Keratinocyte (primary cell): Measurements from ENCODE around the gene TNPO2.

ENCODE experiments used
- EZH2 ChIP-seq: IDR thresholded peaks from one replicate; pipeline ENCODE4 v1.6.1; 2012; ENCODE audit warnings: inconsistent platforms, mild to moderate bottlenecking, low read length, moderate library complexity
- TF ChIP-seq, protein P1 (sequence below), 3 experiments: IDR thresholded peaks in 1 of 3; conservative IDR thresholded peaks in 1 of 3; optimal IDR thresholded peaks in 1 of 3; 2 replicates in 2 of 3; 3 replicates in 1 of 3; pipeline versions ENCODE3 to v1.5.1; 2011; ENCODE audit warnings: low read length in 3 of 3, mild to moderate bottlenecking in 3 of 3, moderate library complexity in 2 of 3, control low read depth in 1 of 3, inconsistent platforms in 1 of 3; ENCODE audit not compliant: insufficient read depth in 2 of 3; ENCODE audit errors: extremely low read depth in 1 of 3

- TF ChIP-seq, protein P1, sequence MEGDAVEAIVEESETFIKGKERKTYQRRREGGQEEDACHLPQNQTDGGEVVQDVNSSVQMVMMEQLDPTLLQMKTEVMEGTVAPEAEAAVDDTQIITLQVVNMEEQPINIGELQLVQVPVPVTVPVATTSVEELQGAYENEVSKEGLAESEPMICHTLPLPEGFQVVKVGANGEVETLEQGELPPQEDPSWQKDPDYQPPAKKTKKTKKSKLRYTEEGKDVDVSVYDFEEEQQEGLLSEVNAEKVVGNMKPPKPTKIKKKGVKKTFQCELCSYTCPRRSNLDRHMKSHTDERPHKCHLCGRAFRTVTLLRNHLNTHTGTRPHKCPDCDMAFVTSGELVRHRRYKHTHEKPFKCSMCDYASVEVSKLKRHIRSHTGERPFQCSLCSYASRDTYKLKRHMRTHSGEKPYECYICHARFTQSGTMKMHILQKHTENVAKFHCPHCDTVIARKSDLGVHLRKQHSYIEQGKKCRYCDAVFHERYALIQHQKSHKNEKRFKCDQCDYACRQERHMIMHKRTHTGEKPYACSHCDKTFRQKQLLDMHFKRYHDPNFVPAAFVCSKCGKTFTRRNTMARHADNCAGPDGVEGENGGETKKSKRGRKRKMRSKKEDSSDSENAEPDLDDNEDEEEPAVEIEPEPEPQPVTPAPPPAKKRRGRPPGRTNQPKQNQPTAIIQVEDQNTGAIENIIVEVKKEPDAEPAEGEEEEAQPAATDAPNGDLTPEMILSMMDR (optimal IDR thresholded peaks at IDR 0.05 in 1 of 3, IDR thresholded peaks at IDR 0.05 in 1 of 3, conservative IDR thresholded peaks at IDR 0.05 in 1 of 3; ENCODE audit: extremely low read depth in 1 of 3, insufficient read depth in 2 of 3, low read length in 3 of 3), result no peak
- TF ChIP-seq EZH2, result no peak
Observed at GRCh38 chr19:12751635-12752034, 27.9 kb upstream of the TNPO2 start, which contains the start of gene BEST2.
